ENCODE data around the gene HOXA3. TPM values are rescaled to one million over a fixed set of nuclear protein-coding genes. Genes with fewer than 3 reads are reported as not detected.

Gene HOXA3
- total and polyA plus RNA-seq, 2 donors, result 9.0 to 11.4 TPM

DNA sequence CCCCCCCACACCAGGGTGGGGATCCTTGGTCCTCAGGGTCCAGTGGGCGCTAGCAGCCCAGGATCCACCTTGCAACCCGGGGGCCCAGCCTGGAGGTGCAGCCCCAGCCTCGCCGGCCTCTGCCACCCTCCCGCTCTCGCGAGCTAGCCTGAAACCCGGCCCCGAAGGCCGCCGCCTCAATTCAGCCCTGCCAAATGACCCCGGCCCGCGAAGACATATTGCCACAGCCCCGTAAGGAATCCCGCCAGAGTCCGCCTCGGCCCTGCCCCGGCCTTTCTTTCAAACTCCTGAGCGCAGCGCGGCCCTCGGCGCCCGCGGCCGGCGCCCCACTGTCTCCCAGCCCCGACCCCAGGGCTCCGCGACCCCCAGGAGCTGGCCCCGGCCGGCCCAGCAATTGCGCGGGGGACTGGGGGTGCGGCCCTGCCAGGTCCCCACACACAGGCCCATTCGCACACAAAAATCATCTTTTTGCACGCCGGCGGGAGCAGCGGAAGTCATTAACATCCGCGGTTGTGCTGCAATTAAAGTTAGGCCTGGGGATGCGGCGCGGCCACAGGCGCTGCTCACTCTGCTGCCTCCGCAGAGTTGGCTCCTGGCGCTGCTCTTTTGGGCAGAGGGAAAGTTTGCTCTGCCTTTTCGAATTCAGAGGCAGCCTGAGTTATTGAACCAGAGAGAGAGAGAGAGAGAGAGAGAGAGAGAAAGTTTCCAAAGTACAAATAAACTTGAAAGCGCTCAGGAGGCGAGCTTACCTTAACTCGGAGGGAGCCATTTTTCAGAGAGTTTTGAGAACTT is 12.9 kb downstream of the HOXA3 start:
- peak overlapping the region; percentile 18 for H3K4me3 ChIP-seq (ENCODE audit: low read depth, low read length)
- H3K4me1 ChIP-seq (ENCODE audit: insufficient read depth), result no peaks in the 10 kb centered on the region
- peaks cover 3% of the 10 kb centered on the region for H3K36me3 ChIP-seq (ENCODE audit: insufficient read depth)
- peak overlapping the region; percentile 69 for H3K27ac ChIP-seq (ENCODE audit: low read depth)
- no peak for DNase-seq (ENCODE audit: extremely low spot score)
- WGBS, result 75% methylated on average over 53 of the region's 53 CpGs

DNA sequence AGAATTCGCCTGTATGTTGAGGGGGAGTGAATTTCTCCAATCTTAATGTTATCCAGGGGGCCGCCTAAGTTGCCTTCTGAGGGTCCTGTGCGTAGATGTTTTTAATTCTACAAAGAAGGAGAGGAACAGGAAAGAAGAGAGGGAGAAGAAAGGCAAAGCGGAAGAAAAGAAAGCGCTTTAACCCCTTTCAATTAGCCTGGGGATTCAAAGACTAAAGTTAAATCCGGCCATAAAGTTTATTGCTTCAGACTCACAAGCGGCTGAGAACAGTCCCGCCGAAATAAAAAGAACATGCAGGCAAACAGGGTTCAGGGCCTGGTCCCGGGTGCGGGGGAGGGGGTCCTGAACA is 13.4 kb downstream of the HOXA3 start:
- Histone ChIP-seq H3K36me3 (ENCODE audit: insufficient read depth) (peaks cover 3% of the 10 kb centered on the region), H3K27ac (ENCODE audit: low read depth) (peak overlapping the region; percentile 69), H3K4me1 (ENCODE audit: insufficient read depth) (no peaks in the 10 kb centered on the region), H3K4me3 (ENCODE audit: low read depth, low read length) (peak overlapping the region; percentile 18)
- DNase-seq (ENCODE audit: extremely low spot score), result no peak
- 76% methylated on average over 11 of the region's 11 CpGs for WGBS

DNA sequence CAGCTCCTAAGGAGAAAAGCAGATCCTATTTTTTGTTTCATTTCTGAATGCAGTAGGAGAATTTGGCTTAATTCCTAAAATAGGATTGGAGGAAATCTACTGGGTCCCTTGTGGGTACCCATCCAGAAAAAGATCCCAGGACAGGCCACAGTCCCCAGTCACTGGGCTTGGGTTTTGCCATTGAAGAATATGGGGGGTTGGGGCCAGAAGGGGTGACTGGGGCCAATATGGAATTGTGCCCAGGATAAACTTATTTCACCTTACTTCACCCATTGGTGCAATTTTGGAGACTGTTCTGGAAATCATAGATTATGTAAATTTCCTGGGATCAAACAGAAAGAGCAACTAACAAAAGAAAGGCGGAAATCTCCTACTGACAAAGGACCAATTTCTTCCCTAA is 13.9 kb downstream of the HOXA3 start:
- Histone ChIP-seq H3K36me3 (ENCODE audit: insufficient read depth) (peaks cover 3% of the 10 kb centered on the region), H3K4me1 (ENCODE audit: insufficient read depth) (no peaks in the 10 kb centered on the region), H3K27ac (ENCODE audit: low read depth) (peak overlapping the region; percentile 53), H3K4me3 (ENCODE audit: low read depth, low read length) (no peak overlapping the region)
- no peak for DNase-seq (ENCODE audit: extremely low spot score)
- WGBS, result 92% methylated on average over 1 of the region's 1 CpG

DNA sequence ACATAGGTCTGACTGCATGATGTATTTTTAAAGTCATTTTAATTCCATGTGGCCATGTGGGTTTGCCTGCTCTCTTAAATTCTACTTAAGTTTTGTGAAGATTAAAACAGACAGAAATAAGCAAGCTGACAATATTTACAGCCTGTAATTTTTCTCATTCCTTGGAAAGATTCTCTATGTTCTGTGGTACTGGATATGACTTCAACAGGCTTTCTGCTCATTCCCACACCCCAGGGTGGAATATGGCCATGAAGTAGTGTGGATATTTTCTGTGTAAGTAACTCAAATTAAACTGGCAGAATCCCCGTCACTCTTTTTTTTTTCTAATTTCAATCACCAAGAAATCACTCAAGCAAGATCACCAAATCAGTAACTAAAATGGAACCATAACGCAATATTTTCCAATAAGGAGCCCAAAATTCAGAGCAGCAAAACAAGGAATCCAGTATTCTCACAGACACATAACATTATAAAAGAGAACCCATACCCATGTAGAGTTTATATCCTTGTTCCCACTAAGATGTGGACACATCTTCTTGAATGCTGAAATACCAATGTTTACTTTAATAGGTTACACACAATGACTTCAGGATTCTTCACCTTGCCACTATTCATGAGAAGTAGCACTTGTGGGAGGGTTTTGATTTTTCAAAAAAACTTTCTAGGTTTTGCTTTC is 14.6 kb downstream of the HOXA3 start:
- H3K27ac ChIP-seq (ENCODE audit: low read depth), result no peak overlapping the region
- no peak for DNase-seq (ENCODE audit: extremely low spot score)
- H3K4me3 ChIP-seq (ENCODE audit: low read depth, low read length), result no peak overlapping the region
- no peaks in the 10 kb centered on the region for H3K36me3 ChIP-seq (ENCODE audit: insufficient read depth)
- 82% methylated on average over 2 of the region's 2 CpGs for WGBS
- no peaks in the 10 kb centered on the region for H3K4me1 ChIP-seq (ENCODE audit: insufficient read depth)

DNA sequence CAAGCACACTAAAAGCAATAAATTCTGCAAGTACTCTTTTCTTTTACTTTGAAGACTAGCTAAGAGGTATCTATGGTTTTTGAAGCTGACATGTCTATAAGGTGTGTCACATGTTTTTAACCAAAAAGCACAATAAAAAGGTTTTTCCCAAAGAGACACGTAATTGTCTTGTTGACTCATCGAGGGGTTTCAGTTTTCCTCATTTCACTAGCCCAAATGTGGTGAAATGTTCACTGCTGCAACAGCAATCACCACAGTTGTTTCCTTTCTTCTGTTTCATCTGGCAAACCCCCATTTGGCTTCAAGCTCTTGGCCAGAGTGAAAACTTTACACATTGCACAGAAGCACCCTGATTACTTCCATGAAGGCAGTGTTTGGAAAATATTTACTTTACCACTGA is 18.0 kb downstream of the HOXA3 start:
- WGBS, result 35% methylated on average over 2 of the region's 2 CpGs
- Histone ChIP-seq H3K4me3 (ENCODE audit: low read depth, low read length) (no peak overlapping the region), H3K36me3 (ENCODE audit: insufficient read depth) (no peaks in the 10 kb centered on the region), H3K4me1 (ENCODE audit: insufficient read depth) (peaks cover 3% of the 10 kb centered on the region), H3K27ac (ENCODE audit: low read depth) (no peak overlapping the region)
- no peak for DNase-seq (ENCODE audit: extremely low spot score)

DNA sequence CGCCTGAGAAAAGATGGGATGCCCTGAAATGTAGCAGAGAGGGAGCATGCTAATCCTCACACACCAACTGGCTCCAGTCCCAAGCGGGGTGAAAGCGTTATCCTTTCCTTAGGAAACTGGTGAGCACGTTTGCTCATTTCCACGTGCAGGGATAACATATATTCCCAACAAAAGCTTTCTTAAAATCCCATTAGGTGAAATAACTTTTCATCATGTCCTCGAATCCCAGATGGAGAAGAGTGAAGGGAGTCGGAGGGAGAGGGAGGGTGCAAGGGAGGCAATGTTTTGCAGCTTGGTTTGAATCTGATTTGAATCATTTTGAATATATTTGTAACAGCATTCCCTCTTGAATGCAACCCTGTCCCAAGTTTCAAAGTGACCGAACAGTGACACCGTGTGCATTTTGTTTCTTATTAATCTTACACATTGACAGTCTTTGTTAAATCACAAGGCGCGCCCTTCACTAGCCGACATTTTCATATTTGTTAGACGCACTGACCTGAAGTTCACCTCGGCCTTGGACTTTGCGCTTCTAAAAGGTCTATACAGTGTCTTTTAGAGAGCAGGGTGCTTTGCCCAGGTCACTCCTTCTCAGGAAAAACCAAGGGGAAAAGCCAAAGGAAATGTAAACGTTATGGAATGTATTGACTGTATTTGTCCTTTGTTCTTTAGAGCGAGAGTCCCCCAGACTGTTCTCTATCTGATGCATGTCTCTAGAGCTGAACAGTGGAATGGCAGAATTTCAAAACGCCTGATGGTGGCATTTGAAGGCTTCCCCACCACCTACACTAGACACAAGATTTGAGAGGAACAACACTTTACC is 18.8 kb downstream of the HOXA3 start:
- no peak overlapping the region for H3K27ac ChIP-seq (ENCODE audit: low read depth)
- H3K4me1 ChIP-seq (ENCODE audit: insufficient read depth), result peaks cover 3% of the 10 kb centered on the region
- no peaks in the 10 kb centered on the region for H3K36me3 ChIP-seq (ENCODE audit: insufficient read depth)
- H3K4me3 ChIP-seq (ENCODE audit: low read depth, low read length), result no peak overlapping the region
- WGBS, result 66% methylated on average over 18 of the region's 18 CpGs
- no peak for DNase-seq (ENCODE audit: extremely low spot score)

DNA sequence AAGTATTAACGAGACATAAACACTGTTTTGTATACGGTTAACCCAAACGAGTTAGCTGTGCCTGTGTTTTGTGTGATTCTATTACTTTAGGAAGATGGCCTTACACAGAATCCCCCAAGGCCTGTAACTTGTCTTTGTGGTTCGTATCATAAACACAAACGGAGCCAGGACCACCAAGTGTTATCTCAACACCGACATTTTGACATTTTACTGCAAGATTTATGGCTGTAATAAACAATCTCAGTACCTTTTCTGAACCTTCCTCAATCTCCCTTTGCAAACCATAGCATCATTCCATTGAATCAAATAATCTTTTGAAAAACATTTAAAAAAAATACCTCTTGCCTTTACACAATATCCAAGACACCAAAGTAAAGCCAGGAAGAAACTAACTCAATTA is 19.4 kb downstream of the HOXA3 start:
- Histone ChIP-seq H3K27ac (ENCODE audit: low read depth) (no peak overlapping the region), H3K4me3 (ENCODE audit: low read depth, low read length) (no peak overlapping the region), H3K4me1 (ENCODE audit: insufficient read depth) (peaks cover 3% of the 10 kb centered on the region), H3K36me3 (ENCODE audit: insufficient read depth) (no peaks in the 10 kb centered on the region)
- WGBS, result 40% methylated on average over 6 of the region's 6 CpGs
- DNase-seq (ENCODE audit: extremely low spot score), result no peak

DNA sequence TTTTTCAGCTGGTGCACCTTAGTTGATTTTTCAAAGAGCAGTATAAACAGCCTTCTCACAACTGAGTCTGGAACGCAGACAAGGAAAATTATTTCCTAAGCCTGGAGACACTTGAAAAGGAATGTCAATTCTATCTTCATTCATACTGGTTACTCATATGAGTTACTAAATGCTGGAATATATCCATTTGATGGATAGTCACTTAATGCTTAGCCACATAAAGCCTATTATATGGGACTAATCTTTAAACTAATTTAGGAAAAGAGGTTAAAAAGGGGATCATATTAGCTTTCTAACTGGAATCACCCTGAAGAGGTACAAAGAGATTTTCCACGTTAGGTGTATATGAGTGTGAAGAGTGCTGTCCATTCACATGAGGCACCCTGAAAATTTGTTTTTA is 20.2 kb downstream of the HOXA3 start:
- no peak overlapping the region for H3K4me3 ChIP-seq (ENCODE audit: low read depth, low read length)
- no peak for DNase-seq (ENCODE audit: extremely low spot score)
- no peaks in the 10 kb centered on the region for H3K36me3 ChIP-seq (ENCODE audit: insufficient read depth)
- H3K4me1 ChIP-seq (ENCODE audit: insufficient read depth), result peaks cover 3% of the 10 kb centered on the region
- WGBS, result 79% methylated on average over 2 of the region's 2 CpGs
- no peak overlapping the region for H3K27ac ChIP-seq (ENCODE audit: low read depth)

DNA sequence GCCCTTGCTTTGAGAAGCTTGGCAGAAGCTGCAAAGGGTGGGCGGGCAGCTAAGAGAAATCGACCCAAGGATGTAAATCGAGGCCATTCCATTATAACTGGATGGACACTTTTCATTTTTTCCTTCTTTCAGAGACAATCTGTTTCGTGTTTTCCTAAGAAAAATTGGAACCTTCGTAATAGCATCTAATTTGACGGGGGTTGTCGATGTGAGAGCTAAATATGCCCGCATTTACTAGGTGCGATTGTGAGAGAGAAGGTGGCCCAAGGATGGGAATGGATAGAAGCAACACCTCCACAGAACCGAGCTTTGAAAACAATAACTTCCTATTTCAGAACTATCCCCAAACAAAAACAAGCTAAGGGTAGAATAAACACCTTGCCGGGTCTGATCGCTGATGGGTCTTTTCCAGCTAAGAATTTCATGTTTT is 21.0 kb downstream of the HOXA3 start:
- WGBS, result 49% methylated on average over 12 of the region's 12 CpGs
- peaks cover 3% of the 10 kb centered on the region for H3K4me1 ChIP-seq (ENCODE audit: insufficient read depth)
- H3K4me3 ChIP-seq (ENCODE audit: low read depth, low read length), result peak overlapping the region; percentile 89
- no peak for DNase-seq (ENCODE audit: extremely low spot score)
- no peaks in the 10 kb centered on the region for H3K36me3 ChIP-seq (ENCODE audit: insufficient read depth)
- H3K27ac ChIP-seq (ENCODE audit: low read depth), result no peak overlapping the region

DNA sequence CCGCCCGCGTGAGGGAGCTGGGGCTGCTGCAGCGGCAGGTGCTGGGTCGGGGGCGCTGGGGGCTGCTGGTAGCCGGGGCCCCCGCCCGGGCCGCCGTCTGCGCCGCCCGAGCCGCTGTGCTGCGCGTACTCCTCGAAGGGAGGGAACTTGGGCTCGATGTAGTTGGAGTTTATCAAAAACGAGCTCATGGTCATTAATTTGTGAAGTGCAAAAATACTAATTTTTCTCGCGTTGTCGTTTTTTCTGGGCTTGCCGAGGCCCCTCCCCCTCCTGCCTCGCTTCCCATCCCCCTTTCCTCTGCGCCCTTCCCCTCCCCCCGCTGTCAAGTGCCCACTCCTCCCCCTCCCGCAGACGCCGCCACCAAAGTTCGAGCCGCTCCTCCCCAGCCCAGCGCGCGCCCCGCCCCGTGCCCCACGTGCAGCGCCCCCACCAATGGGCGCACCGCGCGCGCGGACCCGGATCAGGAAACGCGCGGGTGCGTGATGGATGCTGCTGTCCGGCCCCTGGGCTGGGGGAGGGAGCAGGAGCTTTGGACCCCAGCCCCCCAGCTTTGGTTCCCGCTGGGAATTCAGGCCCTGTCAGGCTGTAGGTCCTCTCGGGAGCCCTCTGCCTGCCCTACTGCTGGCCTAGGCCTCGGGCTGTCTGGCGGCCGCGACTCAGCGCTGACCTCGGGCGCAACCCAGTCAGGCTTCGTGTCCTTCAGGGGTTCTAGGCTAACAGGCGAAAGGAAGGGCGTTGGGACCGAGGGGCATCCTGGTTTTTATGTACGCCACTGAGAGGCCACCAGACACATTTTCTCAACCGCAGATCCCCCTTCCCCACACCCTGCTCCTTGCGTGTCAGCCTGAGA is 21.6 kb downstream of the HOXA3 start, which contains the start of gene HOXA4:
Gene HOXA4 (minus strand): TSS at position 218 of the 850 bp plus-strand sequence. CDS start 24 bp downstream, at position 194.
- Histone ChIP-seq H3K4me3 (ENCODE audit: low read depth, low read length) (peak within 1 kb of the TSS; percentile 89), H3K27ac (ENCODE audit: low read depth) (peak within 1 kb of the TSS; percentile 60), H3K36me3 (ENCODE audit: insufficient read depth) (no peaks in the 10 kb centered on the region), H3K4me1 (ENCODE audit: insufficient read depth) (peaks cover 3% of the 10 kb centered on the region)
- peak; percentile 82 for DNase-seq (ENCODE audit: extremely low spot score)
- WGBS, result 3% methylated on average over 67 of the region's 67 CpGs

DNA sequence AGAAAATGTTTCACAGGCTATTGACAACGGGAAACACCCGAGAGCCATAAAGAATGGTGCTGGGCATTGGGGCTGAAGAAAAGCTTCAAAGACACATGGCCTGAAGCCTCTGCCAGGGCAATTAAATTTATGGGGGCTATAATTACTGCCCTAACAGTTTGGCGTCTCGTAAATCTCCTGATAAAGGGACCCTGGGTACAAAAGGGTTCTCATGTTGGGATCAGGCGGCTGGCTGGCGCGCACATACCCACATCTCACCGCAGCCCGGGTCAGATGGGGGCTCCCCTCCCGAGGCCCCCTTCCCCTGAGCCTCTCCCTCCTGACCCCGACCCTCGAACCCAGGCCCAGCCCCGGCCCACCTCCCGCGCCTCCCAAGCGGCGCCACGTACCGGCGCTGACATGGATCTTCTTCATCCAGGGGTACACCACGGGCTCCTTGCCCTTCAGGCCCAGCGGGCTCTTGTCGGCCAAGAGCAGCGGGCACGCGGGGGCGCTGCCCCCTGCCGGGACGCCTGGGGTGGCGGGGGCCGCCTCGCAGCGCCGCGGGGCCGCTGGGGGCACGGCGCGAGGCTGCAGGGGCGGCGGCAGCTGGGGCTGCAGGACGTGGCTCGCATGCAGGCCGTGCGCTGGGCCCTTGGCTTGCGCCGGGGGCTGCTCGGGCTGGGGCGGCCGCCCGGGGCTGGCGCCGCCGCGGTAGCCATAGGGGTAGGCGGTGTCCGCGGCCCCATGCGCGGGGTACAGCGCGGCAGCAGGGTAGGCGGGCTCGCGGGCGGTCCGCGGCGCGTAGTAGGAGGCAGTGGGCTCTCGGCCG is 22.4 kb downstream of the HOXA3 start:
- H3K4me1 ChIP-seq (ENCODE audit: insufficient read depth), result peaks cover 3% of the 10 kb centered on the region
- no peaks in the 10 kb centered on the region for H3K36me3 ChIP-seq (ENCODE audit: insufficient read depth)
- peak overlapping the region; percentile 89 for H3K4me3 ChIP-seq (ENCODE audit: low read depth, low read length)
- peak overlapping the region; percentile 60 for H3K27ac ChIP-seq (ENCODE audit: low read depth)
- no peak for DNase-seq (ENCODE audit: extremely low spot score)
- 10% methylated on average over 72 of the region's 72 CpGs for WGBS

All from urinary bladder (tissue), 4 donors.